ENCODE data around the gene GRM4.

GRCh38 chr6:34004706-34005105 is 141.2 kb downstream of the GRM4 start:
- no peak for TF ChIP-seq CTCF (IDR thresholded peaks at IDR 0.05; ENCODE audit: low read depth, low read length, missing input control)
- TF ChIP-seq MAX (IDR thresholded peaks at IDR 0.05), result no peak
- no peak for TF ChIP-seq HNF4A (conservative IDR thresholded peaks at IDR 0.05)
- TF ChIP-seq SP1 (IDR thresholded peaks at IDR 0.05), result no peak
- TF ChIP-seq JUND (IDR thresholded peaks at IDR 0.05), result no peak
- TF ChIP-seq TAF1 (conservative IDR thresholded peaks at IDR 0.05), result no peak
- no peak for TF ChIP-seq REST (IDR thresholded peaks at IDR 0.05)
- TF ChIP-seq ATF3 (IDR thresholded peaks at IDR 0.05), result no peak
- no peak for TF ChIP-seq FOXA1 (IDR thresholded peaks at IDR 0.05)
- no peak for TF ChIP-seq GABPA (IDR thresholded peaks at IDR 0.05 in 1 of 2, conservative IDR thresholded peaks at IDR 0.05 in 1 of 2)
- TF ChIP-seq EGR1 (IDR thresholded peaks at IDR 0.05; ENCODE audit: low read depth in 2 of 2), result no peak
- no peak for TF ChIP-seq RAD21 (IDR thresholded peaks at IDR 0.05)
- TF ChIP-seq NR2F2 (IDR thresholded peaks at IDR 0.05), result no peak
